MM.1S (cell line): ENCODE data around the gene NAALADL2.

Source experiments
- DNase-seq: peaks from one replicate; pipeline ENCODE4 v3.0.0-alpha.2; 2015
- H2AFZ ChIP-seq: fragments of 300-600 bp; sonication (generic); 2 replicates; pipeline ENCODE4 v1.6.0; 2016; ENCODE audit warnings: antibody characterized with exemption, low read length
- H3F3A ChIP-seq: fragments of 300-600 bp; sonication (generic); 2 replicates; pipeline ENCODE4 v1.6.1; 2016; ENCODE audit warnings: mild to moderate bottlenecking, antibody characterized with exemption, low read length, moderate library complexity, mixed read lengths; ENCODE audit not compliant: insufficient read depth
- H3K27ac ChIP-seq: fragments of 300-600 bp; sonication (generic); 2 replicates; pipeline ENCODE4 v1.5.1; 2016; ENCODE audit warnings: mild to moderate bottlenecking, low read length
- H3K27me3 ChIP-seq: fragments of 300-600 bp; sonication (generic); replicated peaks from 2 replicates; pipeline ENCODE4 v1.6.0; 2016; ENCODE audit warnings: low read length; ENCODE audit not compliant: insufficient read depth
- H3K36me3 ChIP-seq: fragments of 300-600 bp; sonication (generic); replicated peaks from 2 replicates; pipeline ENCODE4 v1.6.1; 2016; ENCODE audit warnings: mild to moderate bottlenecking, low read length, mixed read lengths; ENCODE audit not compliant: insufficient read depth
- H3K4me1 ChIP-seq: fragments of 300-600 bp; sonication (generic); 2 replicates; pipeline ENCODE4 v1.6.1; 2016; ENCODE audit warnings: low read length, mixed read lengths
- H3K4me2 ChIP-seq: fragments of 300-600 bp; sonication (generic); 2 replicates; pipeline ENCODE4 v1.6.0; 2016; ENCODE audit warnings: low read depth, low read length
- H3K4me3 ChIP-seq: fragments of 300-600 bp; sonication (generic); 2 replicates; pipeline ENCODE4 v1.5.1; 2016; ENCODE audit warnings: low read length, mixed read lengths
- H3K79me2 ChIP-seq: fragments of 300-600 bp; sonication (generic); 2 replicates; pipeline ENCODE4 v1.6.1; 2016; ENCODE audit warnings: mixed run types, low read length, mixed read lengths
- H3K9ac ChIP-seq: fragments of 300-600 bp; sonication (generic); 2 replicates; pipeline ENCODE4 v1.6.1; 2016; ENCODE audit warnings: low read length, mixed read lengths
- H3K9me2 ChIP-seq: fragments of 300-600 bp; sonication (generic); replicated peaks from 2 replicates; pipeline ENCODE4 v1.6.1; 2016; ENCODE audit warnings: mild to moderate bottlenecking, low read length, mixed read lengths; ENCODE audit not compliant: insufficient read depth
- H3K9me3 ChIP-seq: fragments of 300-600 bp; sonication (generic); replicated peaks from 2 replicates; pipeline ENCODE4 v1.6.1; 2016; ENCODE audit warnings: mild to moderate bottlenecking, low read length, mixed read lengths; ENCODE audit not compliant: insufficient read depth
- H4K20me1 ChIP-seq: fragments of 300-600 bp; sonication (generic); 2 replicates; pipeline ENCODE4 v1.6.1; 2016; ENCODE audit warnings: mild to moderate bottlenecking, low read length, moderate library complexity, mixed read lengths; ENCODE audit not compliant: insufficient read depth
- CTCF ChIP-seq: fragments of 300-600 bp; sonication (generic); IDR thresholded peaks from 2 replicates; pipeline ENCODE4 v1.5.1; 2016; ENCODE audit warnings: antibody characterized with exemption, low read length, mixed read lengths
- EZH2 ChIP-seq: fragments of 300-600 bp; sonication (generic); optimal IDR thresholded peaks from 2 replicates; pipeline ENCODE3; 2017; ENCODE audit warnings: low read depth, mild to moderate bottlenecking, antibody characterized with exemption, low read length, mixed read lengths
- EZH2phosphoT487 ChIP-seq: fragments of 300-600 bp; sonication (generic); IDR thresholded peaks from 2 replicates; pipeline ENCODE4 v1.6.1; 2018; ENCODE audit warnings: antibody characterized with exemption, low read length

Gene NAALADL2

GRCh38 chr3:175743733-175744400 lies 884.7 kb downstream of the NAALADL2 start:
- Histone ChIP-seq H3K27ac (no peak overlapping the region), H3K9ac (no peak overlapping the region), H3K79me2 (no peaks in the 10 kb centered on the region), H4K20me1 (no peaks in the 10 kb centered on the region), H2AFZ (no peak overlapping the region), H3K27me3 (no peaks in the 10 kb centered on the region), H3K36me3 (no peaks in the 10 kb centered on the region), H3K4me2 (no peak overlapping the region), H3K9me3 (no peaks in the 10 kb centered on the region), H3F3A (no peaks in the 10 kb centered on the region), H3K4me1 (no peaks in the 10 kb centered on the region), H3K4me3 (no peak overlapping the region), H3K9me2 (no peaks in the 10 kb centered on the region)
- TF ChIP-seq CTCF, result no peak
- DNase-seq, result no peak

- Histone ChIP-seq H3K4me2 (no peak overlapping the region), H3K27ac (no peak overlapping the region), H3K36me3 (no peaks in the 10 kb centered on the region), H4K20me1 (no peaks in the 10 kb centered on the region), H2AFZ (no peak overlapping the region), H3K9me3 (no peaks in the 10 kb centered on the region), H3F3A (no peaks in the 10 kb centered on the region), H3K9ac (no peak overlapping the region), H3K27me3 (no peaks in the 10 kb centered on the region), H3K79me2 (no peaks in the 10 kb centered on the region), H3K9me2 (no peaks in the 10 kb centered on the region), H3K4me3 (no peak overlapping the region), H3K4me1 (no peaks in the 10 kb centered on the region)
- TF ChIP-seq EZH2 (no peak), CTCF (no peak), EZH2phosphoT487 (no peak)
- DNase-seq, result no peak
These were observed 887.2 kb downstream of the NAALADL2 start for GRCh38 chr3:175746308-175746707.

GRCh38 chr3:175748087-175748730 lies 889.1 kb downstream of the NAALADL2 start:
- H3K9me3 ChIP-seq, result no peaks in the 10 kb centered on the region
- H2AFZ ChIP-seq, result no peak overlapping the region
- H3K9ac ChIP-seq, result no peak overlapping the region

More at GRCh38 chr3:175748087-175748730, 889.1 kb downstream of the NAALADL2 start:
- H3K79me2 ChIP-seq, result no peaks in the 10 kb centered on the region
- H3K27ac ChIP-seq, result no peak overlapping the region
- no peaks in the 10 kb centered on the region for H3K27me3 ChIP-seq
- H3K36me3 ChIP-seq, result no peaks in the 10 kb centered on the region
- H3K9me2 ChIP-seq, result no peaks in the 10 kb centered on the region
- H3K4me1 ChIP-seq, result no peaks in the 10 kb centered on the region
- DNase-seq, result no peak
- TF ChIP-seq EZH2, result no peak
- no peak for TF ChIP-seq EZH2phosphoT487
- no peak for TF ChIP-seq CTCF
- no peak overlapping the region for H3K4me2 ChIP-seq
- H3K4me3 ChIP-seq, result no peak overlapping the region
- H4K20me1 ChIP-seq, result no peaks in the 10 kb centered on the region
- no peaks in the 10 kb centered on the region for H3F3A ChIP-seq
